H1 (cell line): ENCODE results near the gene ARL8A. TPM values are rescaled to one million over a fixed set of nuclear protein-coding genes. Genes with fewer than 3 reads are reported as not detected.

ENCODE experiments used
- KDM1A ChIP-seq: fragments of 200-600, 300-600 bp; sonication (generic); IDR thresholded peaks from 2 replicates; pipeline ENCODE4 v1.7.1; 2016; ENCODE audit warnings: mild to moderate bottlenecking, low read length, borderline replicate concordance
- PHF8 ChIP-seq: fragments of 200-600 bp; sonication (generic); conservative IDR thresholded peaks from 2 replicates; pipeline ENCODE4 v1.7.1; 2012; ENCODE audit warnings: low read depth, mild to moderate bottlenecking, inconsistent platforms, low read length, moderate library complexity
- polyA plus RNA-seq, 7 experiments: library from polyadenylated mRNA; depleted of rRNA in 3 of 7; stranded (reverse) in 5 of 7; unstranded in 2 of 7; fragments of >200 nt in 5 of 7; fragments of 200-250 nt in 2 of 7; gene quantifications; 1 replicate in 5 of 7; 2 replicates in 1 of 7; 4 replicates in 1 of 7; pipeline versions ENCODE4 v1.2.1 to v1.2.3, GENCODE V29; 2011 to 2013; ENCODE audit warnings: missing spikeins in 2 of 7, mixed read lengths in 2 of 7
- total RNA-seq: library from RNA; stranded (reverse); fragmentation: NEBNext Ultra II Directional; extraction: Animal tissue kit (Norgen Biotek cat#: 25700); gene quantifications from 2 replicates; pipeline ENCODE4 v1.2.1, GENCODE V29; 2021
- TF ChIP-seq, protein P1 (sequence below), 3 experiments: IDR thresholded peaks; 1 replicate in 2 of 3; 2 replicates in 1 of 3; pipeline versions ENCODE4 v1.5.1 to v1.6.1; 2011; ENCODE audit warnings: low read length in 3 of 3, mild to moderate bottlenecking in 3 of 3, inconsistent platforms in 2 of 3, low read depth in 1 of 3, moderate library complexity in 1 of 3; ENCODE audit not compliant: insufficient read depth in 1 of 3; ENCODE audit errors: control extremely low read depth in 1 of 3

The ARL8A gene
- total and polyA plus RNA-seq, 2 of the 8 experiments (the other 6 are each of a cell fraction or from before 2014, with no cell fraction given), result 40.3 to 58.7 TPM

DNA sequence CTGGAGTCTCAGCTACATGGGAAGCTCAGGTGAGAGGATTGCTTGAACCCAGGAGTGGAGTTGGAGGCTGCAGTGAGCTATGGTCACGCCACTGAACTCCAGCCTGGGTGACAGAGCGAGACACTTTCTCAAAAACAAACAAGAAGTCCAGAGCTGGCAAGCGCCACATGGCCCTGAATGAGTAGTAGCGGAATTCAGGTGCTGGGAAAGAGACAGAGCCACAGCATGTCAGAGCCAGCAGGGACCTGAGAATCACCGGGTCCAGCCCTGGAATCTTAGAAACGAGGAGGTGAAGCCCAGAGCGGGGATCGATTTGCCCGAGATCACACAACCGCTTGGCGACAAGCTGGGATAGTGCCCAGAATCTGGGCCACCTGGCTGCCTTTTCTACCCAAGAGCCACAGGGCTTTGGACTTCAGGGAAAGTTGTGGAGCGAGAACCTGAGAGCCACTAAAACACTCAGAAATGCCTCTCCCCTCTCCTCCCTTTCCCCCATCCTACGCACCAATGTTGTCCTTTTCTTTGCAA lies 9.8 kb downstream of the ARL8A start (continued):
- TF ChIP-seq KDM1A, result no peak
- TF ChIP-seq, protein P1, sequence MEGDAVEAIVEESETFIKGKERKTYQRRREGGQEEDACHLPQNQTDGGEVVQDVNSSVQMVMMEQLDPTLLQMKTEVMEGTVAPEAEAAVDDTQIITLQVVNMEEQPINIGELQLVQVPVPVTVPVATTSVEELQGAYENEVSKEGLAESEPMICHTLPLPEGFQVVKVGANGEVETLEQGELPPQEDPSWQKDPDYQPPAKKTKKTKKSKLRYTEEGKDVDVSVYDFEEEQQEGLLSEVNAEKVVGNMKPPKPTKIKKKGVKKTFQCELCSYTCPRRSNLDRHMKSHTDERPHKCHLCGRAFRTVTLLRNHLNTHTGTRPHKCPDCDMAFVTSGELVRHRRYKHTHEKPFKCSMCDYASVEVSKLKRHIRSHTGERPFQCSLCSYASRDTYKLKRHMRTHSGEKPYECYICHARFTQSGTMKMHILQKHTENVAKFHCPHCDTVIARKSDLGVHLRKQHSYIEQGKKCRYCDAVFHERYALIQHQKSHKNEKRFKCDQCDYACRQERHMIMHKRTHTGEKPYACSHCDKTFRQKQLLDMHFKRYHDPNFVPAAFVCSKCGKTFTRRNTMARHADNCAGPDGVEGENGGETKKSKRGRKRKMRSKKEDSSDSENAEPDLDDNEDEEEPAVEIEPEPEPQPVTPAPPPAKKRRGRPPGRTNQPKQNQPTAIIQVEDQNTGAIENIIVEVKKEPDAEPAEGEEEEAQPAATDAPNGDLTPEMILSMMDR (IDR thresholded peaks at IDR 0.05; ENCODE audit: control extremely low read depth in 1 of 3, insufficient read depth in 1 of 3, low read depth in 1 of 3, low read length in 3 of 3), result no peak
- TF ChIP-seq PHF8, result no peak
